Bronchial epithelial cell (primary cell): Measurements from ENCODE around the gene MAB21L3. TPM values are rescaled to one million over a fixed set of nuclear protein-coding genes. Genes with fewer than 3 reads are reported as not detected.

Experiments used
- DNase-seq: peaks from one replicate; pipeline ENCODE4 v3.0.0-alpha.2; 2010; ENCODE audit warnings: low read depth
- FAIRE-seq: peaks from 2 replicates; lab custom pipeline; 2011; peaks lifted over from hg19 to GRCh38; lab: Jason Lieb, UNC
- H3K27me3 ChIP-seq: 2 replicates; pipeline ENCODE4 v1.5.1; 2011; ENCODE audit warnings: low read length; ENCODE audit not compliant: control insufficient read depth, insufficient read depth
- H3K36me3 ChIP-seq: 2 replicates; pipeline ENCODE4 v1.5.1; 2011; ENCODE audit warnings: low read length; ENCODE audit not compliant: control insufficient read depth, insufficient read depth
- H3K4me3 ChIP-seq: 2 replicates; pipeline ENCODE4 v1.5.1; 2011; ENCODE audit warnings: mild to moderate bottlenecking, low read depth, low read length, control low read depth
- total RNA-seq: library from RNA; depleted of rRNA; stranded (reverse); fragments of >200 nt; gene quantifications from 2 replicates; pipeline ENCODE4 v1.2.1, GENCODE V29; 2014
- TF ChIP-seq, protein P1 (sequence below): IDR thresholded peaks from 2 replicates; pipeline ENCODE4 v1.5.1; 2011; ENCODE audit warnings: mild to moderate bottlenecking, moderate library complexity, low read length, control low read depth, inconsistent platforms; ENCODE audit not compliant: insufficient read depth, severe bottlenecking

The MAB21L3 gene
- total RNA-seq, 1 donor from 2014 or later, result 0.53 TPM

DNA sequence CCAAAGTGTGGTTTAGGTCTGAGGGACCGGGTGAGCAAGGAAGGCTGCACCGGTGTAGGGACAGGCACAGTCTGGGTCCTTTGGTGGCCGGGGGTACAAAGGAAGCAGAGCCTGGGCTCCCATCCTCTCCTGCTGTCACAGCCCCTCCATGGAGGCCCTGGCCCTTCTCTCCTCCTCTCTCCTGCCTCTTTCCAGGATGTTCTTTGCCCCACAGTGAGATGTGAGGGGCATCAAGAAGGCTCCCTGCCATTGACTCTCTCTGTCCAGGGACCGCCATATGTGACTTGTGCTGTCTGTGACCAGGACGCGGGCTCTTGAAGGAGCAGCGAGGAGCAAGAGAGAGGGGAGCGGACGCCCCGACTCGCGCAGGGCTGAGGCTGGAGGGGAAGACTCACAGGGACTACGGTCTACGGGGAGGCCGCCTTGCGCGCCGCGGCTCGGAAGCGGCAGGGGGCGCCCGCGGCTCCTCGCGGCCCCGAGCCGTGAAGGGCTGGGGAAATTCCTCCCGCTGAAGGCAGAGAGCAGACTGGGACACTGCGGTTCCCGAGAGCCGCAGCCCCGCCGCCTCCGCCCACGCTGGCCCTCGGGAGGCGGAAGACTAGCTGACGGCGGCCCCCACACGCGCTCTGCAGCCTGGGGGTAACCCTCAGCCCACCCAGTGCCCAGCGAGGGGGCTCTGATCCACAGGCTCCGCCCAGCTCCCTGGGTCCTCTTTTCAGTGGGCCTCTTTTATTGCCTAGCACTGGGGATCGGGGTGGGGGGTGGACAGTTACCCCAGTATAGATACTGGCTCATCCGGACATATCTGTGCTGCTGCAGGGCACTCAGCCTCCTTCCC, 40.8 kb downstream of the MAB21L3 start:
- FAIRE-seq, result no peak

DNA sequence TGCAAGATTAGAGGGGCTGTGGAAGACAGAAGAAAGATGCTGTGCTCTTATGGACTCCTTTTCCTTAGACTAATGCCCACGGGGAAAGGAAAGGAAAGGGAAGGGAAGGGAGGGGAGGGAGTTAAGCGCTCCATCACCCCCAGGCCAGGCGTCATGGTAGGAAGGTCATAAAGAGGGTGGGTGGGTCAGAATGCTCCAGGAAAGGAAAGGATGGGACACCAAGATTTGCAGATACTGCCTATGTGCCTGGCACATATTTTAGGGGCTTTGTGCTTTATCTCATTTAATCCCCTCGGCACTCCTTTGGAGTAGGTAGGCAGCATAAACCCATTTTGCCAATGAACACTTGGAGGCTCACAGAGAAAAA, 41.4 kb downstream of the MAB21L3 start:
- Histone ChIP-seq H3K4me3 (peak overlapping the region; percentile 28), H3K36me3 (no peaks in the 10 kb centered on the region), H3K27me3 (peaks cover 3% of the 10 kb centered on the region)
- DNase-seq (no peak), FAIRE-seq (no peak)
- TF ChIP-seq, protein P1, sequence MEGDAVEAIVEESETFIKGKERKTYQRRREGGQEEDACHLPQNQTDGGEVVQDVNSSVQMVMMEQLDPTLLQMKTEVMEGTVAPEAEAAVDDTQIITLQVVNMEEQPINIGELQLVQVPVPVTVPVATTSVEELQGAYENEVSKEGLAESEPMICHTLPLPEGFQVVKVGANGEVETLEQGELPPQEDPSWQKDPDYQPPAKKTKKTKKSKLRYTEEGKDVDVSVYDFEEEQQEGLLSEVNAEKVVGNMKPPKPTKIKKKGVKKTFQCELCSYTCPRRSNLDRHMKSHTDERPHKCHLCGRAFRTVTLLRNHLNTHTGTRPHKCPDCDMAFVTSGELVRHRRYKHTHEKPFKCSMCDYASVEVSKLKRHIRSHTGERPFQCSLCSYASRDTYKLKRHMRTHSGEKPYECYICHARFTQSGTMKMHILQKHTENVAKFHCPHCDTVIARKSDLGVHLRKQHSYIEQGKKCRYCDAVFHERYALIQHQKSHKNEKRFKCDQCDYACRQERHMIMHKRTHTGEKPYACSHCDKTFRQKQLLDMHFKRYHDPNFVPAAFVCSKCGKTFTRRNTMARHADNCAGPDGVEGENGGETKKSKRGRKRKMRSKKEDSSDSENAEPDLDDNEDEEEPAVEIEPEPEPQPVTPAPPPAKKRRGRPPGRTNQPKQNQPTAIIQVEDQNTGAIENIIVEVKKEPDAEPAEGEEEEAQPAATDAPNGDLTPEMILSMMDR, result no peak

More for the DNA sequence above, 40.8 kb downstream of the MAB21L3 start:
- H3K36me3 ChIP-seq, result no peaks in the 10 kb centered on the region
- DNase-seq, result peak; percentile 50
- TF ChIP-seq, protein P1, result peak; percentile 94
- peak overlapping the region; percentile 28 for H3K4me3 ChIP-seq
- no peaks in the 10 kb centered on the region for H3K27me3 ChIP-seq

DNA sequence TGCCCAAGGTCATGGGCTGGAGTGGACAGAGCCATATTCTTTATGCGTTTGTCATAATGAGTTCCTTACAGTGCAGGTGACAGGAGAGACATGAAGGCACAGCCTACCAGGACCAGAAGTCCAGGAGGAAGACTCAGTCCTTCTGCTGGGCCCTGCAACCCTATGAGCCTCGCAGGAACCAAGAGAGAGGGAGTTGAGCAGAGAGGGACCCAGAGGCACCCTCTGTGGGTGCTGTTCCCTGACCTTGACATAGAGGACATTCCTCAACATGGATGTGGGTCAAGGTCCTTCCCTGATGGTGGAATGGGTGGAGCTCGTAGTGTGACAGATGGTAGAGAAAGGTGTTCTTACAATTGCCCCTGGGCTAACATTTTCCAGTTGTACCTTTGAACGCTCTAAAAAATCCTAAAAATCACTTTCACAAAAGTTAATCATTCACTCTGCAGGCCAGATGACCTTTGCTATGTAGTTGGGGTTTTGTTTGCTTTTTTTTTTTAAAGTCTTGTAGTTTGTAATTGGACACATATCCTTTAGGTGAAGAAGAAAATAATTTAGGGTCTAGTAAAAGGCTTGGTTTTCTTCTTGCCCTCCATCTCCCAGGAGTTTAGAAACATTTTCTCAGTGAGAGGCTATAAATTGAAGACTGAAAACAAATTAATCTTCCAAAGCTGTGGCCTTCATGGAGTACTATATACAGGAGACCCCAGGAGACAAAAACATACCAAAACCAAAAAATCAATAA, 41.9 kb downstream of the MAB21L3 start:
- TF ChIP-seq, protein P1, result no peak
- Histone ChIP-seq H3K36me3 (no peaks in the 10 kb centered on the region), H3K4me3 (no peak overlapping the region), H3K27me3 (peaks cover 3% of the 10 kb centered on the region)
- FAIRE-seq (no peak), DNase-seq (no peak)

DNA sequence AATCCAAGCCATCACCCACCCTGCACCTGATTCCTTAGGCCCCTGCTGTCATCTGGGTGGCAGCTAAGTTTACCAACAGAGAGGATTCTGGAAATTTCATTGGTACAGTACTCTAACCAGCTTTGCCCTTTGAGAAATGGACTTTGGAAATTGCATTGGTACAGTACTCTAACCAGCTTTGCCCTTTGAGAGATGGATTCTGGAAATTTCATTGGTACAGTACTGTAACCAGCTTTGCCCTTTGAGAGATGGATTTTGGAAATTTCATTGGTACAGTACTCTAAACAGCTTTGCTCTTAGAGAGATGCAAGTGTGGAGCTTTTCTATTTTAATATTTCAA, 42.5 kb downstream of the MAB21L3 start:
- no peak overlapping the region for H3K4me3 ChIP-seq
- H3K36me3 ChIP-seq, result no peaks in the 10 kb centered on the region
- FAIRE-seq (no peak), DNase-seq (no peak)
- peaks cover 3% of the 10 kb centered on the region for H3K27me3 ChIP-seq
- TF ChIP-seq, protein P1, result no peak

DNA sequence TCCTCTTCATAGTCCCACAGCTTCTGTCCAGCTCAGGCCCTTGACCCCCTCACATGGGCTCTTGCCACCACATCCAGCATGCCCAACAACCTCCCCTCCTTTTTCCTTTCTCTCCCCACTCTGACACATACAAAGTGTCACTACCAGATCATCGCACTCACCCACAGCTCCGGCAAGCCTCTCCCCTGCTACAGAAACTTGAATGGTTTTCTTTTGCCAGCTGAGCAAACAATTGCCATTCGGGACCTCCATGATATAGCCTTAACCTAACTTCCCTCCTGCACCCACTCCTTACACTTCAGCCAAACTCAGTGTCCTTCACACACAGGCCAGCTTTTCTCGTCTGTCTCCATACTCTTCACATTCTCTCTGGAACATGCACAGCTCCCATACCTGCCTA, 43.3 kb downstream of the MAB21L3 start:
- TF ChIP-seq, protein P1, result no peak

More for the DNA sequence above, 43.3 kb downstream of the MAB21L3 start:
- Histone ChIP-seq H3K27me3 (peaks cover 3% of the 10 kb centered on the region), H3K4me3 (no peak overlapping the region), H3K36me3 (no peaks in the 10 kb centered on the region)
- DNase-seq, result no peak
- FAIRE-seq, result no peak
